Stomach (tissue), 4 donors: ENCODE measurements around the gene MALL.

Experiments used
- CTCF ChIP-seq, 7 experiments: fragments of 450-650 bp in 4 of 7; fragments of 200-600 bp in 3 of 7; sonication (generic) in 3 of 7; IDR thresholded peaks; one replicate each; pipeline ENCODE4 v1.5.1; 2016 to 2019; ENCODE audit warnings: antibody characterized with exemption in 7 of 7, control low read depth in 2 of 7, mild to moderate bottlenecking in 1 of 7
- POLR2A ChIP-seq, 4 donors: fragments of 450-650 bp; IDR thresholded peaks; one replicate each; pipeline ENCODE4 v1.6.1; 2016; ENCODE audit warnings: antibody characterized with exemption in 4 of 4, control low read depth in 2 of 4, mild to moderate bottlenecking in 1 of 4, moderate library complexity in 1 of 4
- POLR2AphosphoS5 ChIP-seq, 3 donors: sonication (generic); formaldehyde crosslinking; IDR thresholded peaks; one replicate each; pipeline ENCODE4 v1.6.1; 2016; ENCODE audit warnings: antibody characterized with exemption in 3 of 3

GRCh38 chr2:110152943-110153342, 37.3 kb upstream of the MALL start:
- TF ChIP-seq CTCF (IDR thresholded peaks at IDR 0.05) (no peak), POLR2AphosphoS5 (IDR thresholded peaks at IDR 0.05) (no peak), POLR2A (IDR thresholded peaks at IDR 0.05) (no peak)
